Hematopoietic multipotent progenitor cell treated with erythropoietin and hydrocortisone succinate and interleukin-3 and kit ligand, for 4 days (in vitro differentiated cells): ENCODE measurements around the gene PRRT1B.
"Not testable (repeated sequence)": the region's sequence is repeated elsewhere in the genome, so short reads cannot be mapped to it uniquely, and the experiment has no call there.

Source experiments
- DNase-seq: peaks from one replicate; pipeline ENCODE4 v3.0.0-alpha.2; 2015

Gene PRRT1B

DNA sequence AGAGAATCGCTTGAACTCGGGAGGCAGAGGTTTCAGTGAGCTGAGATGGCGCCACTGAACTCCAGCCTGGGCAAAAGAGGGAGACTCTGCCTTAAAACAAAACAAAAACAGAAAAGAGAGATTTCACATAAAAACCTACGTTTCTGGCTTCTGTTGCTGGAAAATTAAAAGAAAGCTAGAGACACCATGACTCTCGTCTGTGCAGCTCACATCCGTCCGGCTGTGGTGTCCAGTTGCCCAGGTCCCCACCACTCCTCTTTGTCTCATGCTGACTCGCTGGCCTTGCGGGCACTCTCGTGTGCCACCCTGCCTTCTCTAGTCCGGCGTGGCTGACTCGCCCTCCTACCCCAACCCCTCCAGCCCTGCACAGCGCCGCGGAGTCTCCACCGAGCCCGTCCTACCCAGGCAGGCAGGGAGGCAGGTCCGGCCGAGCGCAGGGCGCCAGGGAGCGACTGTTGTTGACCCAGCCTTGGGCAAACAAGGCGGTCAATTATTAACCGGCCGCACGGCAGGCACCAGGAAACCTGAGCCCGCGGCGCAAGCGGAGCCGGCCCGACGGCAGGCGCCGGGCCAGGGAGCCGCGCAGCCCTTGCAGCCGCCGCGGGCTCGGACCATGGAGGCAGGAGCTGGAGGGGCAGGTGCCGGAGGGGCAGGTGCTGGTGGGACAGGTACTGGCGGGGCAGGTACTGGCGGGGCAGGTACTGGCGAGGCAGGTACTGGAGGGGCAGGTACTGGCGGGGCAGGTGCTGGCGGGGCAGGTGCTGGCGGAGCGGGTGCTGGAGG lies at the start of gene PRRT1B:
Gene PRRT1B (plus strand): TSS at position 521 of the 783 bp plus-strand sequence. CDS start 93 bp downstream, at position 614.
- DNase-seq: no peak

DNA sequence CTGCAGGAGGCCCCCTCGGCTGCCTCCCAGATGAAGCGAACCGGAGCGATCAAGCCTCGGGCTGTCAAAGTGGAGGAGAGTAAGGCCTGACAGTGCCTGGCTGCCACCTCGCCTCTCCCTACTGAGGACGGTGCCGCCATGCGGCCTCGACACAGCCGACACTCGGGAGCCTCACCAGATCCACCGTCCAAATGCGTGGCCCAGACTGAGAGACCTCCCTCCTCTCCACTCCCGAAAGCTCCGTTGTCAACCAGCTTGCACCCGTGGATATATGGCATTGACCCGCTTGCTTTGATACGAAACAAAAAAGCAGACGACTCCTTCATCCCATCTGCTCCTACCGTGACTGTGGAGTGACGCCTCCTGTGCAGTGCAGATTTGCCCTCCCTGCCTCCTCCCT lies 49.5 kb upstream of the PRRT1B start:
- DNase-seq: no peak

DNA sequence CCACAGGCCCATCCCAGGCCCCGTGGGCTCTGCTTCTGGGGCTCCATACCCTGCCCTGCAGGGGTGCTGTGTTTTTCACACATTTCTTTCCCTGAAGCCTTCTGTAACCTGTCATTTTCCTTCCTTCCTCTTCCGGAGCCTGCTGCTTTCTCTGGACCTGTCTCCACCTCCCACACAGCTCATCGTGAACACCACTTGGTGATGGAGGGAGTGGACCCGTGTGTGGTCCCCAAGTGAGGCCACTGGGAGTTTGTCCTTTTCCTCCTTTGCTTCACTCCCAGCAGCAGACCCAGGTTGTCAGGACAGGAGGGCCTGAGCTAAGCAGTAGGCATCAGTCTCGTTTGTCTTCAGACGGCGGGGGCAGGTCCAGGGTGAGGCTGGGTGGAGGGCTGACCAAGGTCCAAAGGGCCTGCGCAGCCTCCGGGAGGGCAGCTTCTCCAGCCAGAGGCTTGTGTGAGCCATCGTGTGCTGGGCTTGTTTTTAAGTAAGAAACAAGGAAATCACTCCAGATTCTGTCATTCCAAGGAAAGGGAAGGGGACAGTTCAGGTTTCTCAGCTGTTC lies 48.4 kb upstream of the PRRT1B start:
- DNase-seq: no peak

DNA sequence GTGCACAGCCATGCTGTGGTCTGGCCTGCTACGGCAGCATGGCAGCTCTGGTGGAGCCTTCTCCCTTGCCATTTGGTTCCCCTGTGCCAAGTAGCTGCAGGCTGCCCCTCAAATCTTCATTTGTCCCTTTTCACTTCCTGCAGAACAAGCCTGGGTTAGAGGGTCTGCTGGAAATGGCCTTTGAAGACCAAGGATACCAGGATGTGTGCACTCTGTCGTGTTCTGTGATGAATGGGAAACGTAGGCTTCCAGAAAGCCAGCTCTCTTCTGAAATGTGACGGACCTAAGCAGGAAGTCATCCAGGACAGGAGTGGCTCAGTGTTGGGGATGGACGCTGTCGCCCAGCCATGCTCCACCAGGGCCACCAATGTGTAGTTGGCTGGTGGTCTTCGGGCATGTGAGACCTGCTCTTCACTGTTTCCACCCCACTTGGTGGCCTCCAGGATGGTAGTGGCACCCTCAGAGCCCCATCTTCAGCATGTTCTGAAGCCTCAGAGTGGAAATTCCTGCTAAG lies 46.0 kb upstream of the PRRT1B start:
- DNase-seq: no peak

DNA sequence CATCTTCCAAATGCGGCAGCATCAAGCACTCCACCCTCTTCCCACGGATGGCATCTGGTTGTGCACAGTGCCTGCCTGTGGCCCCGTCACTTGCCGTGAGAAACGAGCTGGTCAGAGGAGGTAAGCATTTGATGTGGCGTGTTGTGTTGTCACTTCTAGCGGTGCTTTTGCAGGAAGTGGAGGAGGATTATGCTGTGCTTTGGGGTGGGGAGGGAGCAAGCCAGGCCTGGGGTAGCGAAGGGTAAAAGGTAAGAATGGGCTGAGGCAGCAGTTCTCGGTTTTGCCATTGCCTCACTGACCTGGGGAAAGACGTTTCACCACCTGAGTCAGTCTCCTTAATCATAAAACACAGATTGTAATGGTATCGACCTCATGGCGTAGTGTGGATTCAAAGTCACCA lies 44.9 kb upstream of the PRRT1B start:
- DNase-seq: no peak

DNA sequence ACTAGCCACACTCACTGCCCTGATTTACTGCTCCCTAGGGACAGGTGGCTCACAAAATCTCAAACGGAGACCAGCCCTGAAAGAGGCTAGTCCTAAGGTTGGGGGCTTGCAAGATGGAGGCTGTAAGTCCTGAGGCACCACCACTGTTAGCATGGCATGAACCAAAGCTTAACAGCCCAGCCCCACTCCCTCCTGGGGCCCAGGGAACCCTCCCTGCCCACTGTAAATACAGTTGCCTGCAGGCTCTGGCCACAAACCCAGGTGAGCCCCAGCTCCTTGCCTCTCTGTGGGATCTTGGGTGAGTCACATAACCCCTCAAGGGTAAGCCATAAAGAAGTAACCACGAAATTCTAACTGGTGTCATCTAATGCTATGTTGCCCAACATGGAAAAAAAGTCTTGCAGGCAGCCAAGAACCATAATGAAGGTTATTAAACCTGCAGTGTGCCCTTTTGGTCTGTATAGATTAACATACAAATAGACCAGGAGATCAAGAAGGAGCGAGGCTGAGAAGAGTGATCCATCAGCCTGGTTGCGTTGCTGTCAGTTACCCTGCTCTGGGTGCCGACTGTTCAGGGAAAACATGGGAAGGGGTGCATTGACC lies 44.3 kb upstream of the PRRT1B start:
- peak; percentile 51 for DNase-seq

DNA sequence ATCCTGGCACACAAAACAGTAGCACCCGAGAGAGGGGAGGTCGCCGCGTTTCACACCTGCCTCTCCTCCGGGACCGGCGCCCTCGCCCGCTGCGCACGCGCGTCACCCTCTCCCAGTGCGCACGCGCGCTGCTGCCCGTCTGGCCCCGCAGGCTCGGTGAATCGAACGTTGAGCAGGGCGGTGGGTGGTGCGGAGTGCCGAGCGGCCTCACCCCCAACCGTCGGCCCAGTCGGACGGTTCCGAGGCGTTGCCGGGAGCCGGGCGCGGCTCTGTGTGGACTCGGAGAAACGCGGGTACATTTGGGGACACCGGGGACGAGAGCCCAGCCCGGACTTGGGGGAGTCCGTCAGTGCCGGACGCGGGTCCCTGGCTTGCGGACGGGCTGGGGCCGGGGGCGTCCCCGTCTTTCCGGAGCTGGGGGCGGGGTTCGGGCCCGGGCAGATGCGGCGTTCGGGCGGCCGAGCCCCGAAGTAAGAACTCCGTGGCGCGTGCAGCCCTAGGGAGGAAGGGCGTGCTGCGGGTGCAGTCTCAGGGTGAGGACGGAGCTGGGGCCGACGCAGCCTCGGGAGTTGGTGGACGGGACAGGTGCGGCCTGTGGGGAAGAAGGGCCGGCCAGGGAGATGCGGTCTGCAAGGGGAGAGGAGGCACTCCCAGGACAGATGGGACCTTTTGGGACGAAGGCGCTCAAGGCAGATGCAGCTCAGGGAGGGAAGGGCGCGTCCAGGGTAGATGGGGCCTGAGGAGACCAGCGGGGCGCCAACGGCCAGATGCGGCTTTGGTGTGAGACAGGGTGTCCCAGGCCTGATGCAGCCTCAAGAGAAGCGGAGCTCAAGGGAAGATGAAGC lies 42.3 kb upstream of the PRRT1B start, which contains the start of gene POMT1:
Gene POMT1 (plus strand): TSS at position 138 of the 845 bp plus-strand sequence. CDS start 1,301 bp downstream, outside the sequence.
- peak; percentile 92 for DNase-seq

DNA sequence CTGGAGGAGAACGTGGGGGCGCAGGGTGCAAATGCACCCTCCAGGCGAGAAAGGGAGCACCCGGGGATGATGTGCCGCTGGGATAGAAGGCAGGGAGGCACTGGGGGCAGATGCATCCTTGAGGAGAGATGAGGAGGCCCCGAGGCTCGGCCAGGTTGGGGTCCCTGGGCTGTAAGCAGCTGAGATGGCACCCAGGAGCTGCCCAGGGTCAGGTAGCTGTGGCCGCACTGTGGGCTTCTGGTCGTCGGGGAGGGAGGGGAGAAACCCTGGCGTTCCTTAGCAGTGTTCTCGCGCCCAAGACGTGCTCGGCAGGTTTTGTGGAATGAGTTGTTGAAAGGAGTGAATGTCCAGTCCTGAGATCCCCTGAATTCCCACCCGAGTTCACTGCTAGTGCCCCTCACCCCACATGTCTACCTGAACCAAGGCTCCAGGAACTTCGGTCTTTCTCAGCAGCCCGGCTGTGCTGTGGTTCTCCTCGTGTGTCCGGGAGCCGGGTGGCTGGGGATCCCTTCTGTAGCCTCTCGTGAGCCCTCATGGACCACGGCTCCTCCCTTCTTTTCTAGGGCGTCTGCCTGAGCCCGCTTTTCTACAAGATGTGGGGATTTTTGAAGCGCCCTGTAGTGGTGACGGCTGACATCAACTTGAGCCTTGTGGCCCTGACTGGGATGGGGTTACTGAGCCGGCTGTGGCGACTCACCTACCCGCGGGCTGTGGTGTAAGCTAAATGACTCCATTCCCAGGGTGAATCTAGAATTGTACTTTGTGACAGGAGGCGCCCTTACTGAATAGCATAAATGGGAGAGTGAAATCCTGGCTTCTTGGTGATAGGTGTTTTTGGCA lies 41.5 kb upstream of the PRRT1B start:
- DNase-seq: peak; percentile 64

DNA sequence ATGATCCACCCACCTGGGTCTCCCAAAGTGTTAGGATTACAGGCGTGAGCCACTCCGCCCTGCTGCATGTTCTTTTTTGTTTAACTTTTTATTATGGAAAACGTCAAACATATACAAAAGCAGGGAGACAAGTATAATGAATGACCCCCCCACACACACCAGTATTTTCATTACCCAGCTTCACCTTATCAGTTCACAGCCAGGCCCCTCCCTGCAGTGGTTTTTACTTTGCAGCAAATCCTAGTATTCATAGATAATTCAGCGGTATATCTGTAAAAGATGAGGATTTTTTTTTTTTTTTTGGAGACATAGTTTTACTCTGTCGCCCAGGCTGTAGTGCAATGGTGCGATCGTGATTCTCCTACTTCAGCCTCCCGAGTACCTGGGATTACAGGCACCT lies 40.3 kb upstream of the PRRT1B start:
- peak; percentile 75 for DNase-seq

DNA sequence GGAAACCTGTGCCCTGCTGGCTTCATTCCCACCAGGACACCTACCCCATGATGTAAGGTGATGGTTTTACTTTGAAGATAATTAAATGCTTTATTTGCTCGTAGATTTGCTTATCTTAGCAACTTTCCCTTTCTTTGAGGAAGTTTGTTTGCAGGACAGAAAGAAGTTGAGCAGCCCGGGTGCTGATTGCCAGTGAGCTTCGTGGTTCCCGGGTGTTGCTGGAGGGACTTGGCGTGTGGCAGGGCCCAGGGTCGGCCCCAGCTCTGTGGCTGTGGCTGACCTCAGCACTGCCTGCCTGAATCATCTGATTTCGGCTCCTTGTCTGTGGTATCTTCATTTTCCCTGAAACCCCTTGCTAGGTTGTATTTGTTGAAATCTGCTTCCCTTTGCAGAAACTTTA lies 33.9 kb upstream of the PRRT1B start:
- no peak for DNase-seq

DNA sequence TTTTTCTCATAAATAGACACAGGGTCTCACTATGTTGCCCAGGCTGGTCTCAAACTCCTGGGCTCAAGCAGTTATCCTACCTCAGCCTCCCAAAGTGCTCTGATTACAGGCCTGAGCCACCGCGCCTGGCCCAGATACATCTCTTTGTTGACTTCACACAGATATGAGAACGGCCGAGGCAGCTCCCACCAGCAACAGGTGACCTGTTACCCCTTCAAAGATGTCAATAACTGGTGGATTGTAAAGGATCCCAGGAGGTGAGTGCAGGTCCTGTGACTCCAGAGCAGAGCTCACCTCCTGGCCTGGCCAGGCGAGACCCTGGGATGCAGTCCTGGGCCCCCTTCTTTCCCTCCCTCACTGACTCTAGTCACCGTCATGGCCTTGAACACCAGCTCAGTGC lies 33.4 kb upstream of the PRRT1B start:
- no peak for DNase-seq

DNA sequence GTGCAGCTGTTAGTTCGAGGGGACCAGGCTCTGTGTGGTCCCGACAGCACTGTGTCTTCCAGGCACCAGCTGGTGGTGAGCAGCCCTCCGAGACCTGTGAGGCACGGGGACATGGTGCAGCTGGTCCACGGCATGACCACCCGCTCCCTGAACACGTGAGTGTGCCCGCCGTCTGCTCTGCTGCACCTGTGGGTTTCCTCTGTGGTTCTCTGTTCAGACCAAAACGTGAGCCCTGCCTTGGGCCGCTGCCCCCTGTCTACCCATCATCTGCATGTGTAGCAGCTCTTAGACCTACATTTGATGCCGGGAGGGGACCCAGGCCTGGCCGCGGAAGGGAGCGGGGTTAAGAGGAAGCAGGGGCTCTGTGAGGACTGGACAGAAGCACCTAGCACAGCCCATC lies 32.1 kb upstream of the PRRT1B start:
- no peak for DNase-seq

DNA sequence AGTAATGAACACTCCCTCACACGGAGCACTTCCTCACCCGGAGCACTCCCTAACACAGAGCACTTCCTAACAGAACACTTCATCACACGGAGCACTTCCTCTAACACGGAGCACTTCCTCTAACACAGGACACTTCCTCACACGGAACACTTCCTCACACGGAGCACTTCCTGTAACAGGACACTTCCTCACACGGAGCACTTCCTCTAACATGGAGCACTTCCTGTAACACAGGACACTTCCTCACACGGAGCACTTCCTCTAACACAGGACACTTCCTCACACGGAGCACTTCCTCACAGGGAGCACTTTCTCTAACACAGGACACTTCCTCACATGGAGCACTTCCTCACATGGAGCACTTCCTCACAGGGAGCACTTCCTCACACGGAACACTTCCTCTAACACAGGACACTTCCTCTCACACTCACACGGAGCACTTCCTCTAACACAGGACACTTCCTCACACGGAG lies 29.7 kb upstream of the PRRT1B start:
- DNase-seq: not testable (repeated sequence)

DNA sequence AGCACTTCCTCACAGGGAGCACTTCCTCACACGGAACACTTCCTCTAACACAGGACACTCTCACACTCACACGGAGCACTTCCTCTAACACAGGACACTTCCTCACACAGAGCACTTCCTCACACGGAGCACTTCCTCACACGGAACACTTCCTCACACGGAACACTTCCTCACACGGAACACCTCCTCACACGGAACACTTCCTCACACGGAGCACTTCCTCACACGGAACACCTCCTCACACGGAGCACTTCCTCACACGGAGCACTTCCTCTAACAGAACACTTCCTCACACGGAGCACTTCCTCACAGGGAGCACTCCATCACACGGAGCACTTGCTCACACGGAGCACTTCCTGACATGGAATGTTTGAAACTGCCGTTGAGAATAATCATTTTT lies 29.2 kb upstream of the PRRT1B start:
- no peak for DNase-seq

DNA sequence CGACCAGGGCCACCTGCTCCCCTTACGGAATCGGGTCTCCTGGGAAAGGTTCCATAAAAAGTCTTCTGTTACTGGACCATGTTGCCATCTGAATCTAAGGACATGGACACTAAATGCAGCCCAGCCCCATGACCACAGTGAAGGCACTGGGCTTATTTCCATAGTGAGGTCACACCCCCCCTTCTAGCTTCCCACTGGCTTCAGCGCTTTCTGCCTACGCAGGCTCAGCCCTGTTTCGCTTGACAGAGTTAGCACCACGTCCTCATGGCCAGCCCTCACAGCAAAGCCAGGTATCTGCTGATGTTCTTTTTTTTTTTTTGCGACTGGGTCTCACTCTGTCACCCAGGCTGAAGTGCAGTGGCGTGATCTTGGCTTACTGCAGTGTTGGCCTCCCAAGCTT lies 28.4 kb upstream of the PRRT1B start:
- no peak for DNase-seq

DNA sequence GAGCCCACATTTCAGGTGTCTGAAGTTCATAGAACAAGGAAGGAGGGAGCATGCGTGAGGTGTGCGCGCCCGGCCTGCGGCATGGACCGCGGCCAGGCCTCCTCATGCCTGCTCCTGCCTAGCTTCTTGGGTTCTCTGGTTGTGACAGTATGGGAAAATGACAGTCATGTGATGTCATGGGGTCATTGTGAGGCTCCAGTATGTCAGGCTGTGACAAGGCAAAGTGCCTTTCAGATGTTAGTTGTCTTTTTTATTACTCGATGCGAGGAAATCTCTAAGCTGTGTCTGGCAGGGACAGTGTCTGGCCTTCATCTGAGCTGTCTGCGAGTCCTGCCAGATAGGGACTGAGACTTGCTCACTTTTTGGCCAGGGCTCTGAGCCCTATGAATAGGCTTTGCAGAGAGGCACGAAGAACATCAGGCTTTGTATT lies 27.5 kb upstream of the PRRT1B start:
- no peak for DNase-seq

DNA sequence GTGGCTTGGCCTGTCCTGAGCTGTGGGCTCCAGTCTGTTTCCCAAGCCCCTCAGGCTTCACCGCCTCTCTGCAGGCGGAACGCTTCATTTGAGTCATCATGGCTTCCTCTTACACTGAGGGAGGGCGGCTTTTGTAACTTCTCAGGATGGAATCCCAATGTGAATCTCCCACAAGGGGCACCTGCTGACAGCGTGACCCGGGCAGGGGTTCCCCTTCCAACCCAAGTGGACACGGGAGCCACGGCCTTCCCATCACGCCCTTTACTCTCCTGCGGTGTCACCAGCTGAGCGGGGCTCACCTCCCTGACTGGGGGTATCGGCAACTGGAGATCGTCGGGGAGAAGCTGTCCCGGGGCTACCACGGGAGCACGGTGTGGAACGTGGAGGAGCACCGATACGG lies 26.8 kb upstream of the PRRT1B start:
- DNase-seq: no peak

DNA sequence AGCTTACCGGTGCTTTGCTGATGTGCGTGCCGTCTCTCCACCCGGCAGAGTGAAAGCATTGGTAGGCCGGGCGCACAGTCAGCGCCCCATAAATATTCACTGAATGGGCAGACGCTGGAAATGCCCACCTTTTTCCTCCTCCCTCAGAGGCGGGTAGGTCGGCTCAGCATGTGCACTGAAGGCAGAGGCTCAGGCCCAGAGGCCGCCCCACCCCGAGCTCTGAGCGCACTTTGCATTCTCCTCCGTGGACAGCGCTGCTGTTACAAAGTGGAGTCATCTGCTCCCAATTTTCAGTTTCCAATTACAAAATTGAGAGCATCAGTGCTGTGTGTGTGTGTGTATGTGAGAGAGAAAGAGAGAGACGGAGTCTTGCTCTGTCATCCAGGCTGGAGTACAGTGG lies 24.8 kb upstream of the PRRT1B start:
- no peak for DNase-seq

DNA sequence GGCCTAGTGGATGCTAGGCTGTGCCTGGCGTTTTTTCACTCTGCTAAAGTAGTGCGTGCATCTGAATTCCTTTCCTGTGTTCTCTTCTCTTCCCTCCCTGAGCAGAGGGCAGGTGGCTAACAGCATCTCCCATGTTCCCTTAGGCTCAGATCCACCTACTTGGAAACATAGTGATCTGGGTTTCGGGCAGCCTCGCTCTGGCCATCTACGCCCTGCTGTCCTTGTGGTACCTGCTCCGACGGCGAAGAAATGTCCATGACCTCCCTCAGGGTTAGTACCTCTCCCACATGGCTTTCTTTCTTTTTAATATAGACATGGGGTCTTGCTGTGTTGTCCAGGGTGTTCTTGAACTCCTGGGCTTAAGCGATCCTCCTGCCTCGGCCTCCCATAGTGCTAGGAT lies 24.1 kb upstream of the PRRT1B start:
- no peak for DNase-seq

DNA sequence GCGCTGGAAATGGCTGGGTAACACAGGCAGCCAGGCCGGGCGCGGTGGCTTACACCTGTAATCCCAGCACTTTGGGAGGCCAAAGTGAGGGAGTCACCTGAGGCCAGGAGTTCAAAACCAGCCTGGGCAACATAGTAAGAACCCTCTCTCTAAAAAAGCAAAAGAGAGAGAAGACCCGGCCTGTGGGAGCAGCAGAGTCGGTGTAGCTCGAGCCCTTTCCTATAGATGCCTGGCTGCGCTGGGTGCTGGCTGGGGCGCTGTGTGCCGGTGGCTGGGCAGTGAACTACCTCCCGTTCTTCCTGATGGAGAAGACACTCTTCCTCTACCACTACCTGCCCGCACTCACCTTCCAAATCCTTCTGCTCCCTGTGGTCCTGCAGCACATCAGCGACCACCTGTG lies 23.5 kb upstream of the PRRT1B start:
- no peak for DNase-seq

DNA sequence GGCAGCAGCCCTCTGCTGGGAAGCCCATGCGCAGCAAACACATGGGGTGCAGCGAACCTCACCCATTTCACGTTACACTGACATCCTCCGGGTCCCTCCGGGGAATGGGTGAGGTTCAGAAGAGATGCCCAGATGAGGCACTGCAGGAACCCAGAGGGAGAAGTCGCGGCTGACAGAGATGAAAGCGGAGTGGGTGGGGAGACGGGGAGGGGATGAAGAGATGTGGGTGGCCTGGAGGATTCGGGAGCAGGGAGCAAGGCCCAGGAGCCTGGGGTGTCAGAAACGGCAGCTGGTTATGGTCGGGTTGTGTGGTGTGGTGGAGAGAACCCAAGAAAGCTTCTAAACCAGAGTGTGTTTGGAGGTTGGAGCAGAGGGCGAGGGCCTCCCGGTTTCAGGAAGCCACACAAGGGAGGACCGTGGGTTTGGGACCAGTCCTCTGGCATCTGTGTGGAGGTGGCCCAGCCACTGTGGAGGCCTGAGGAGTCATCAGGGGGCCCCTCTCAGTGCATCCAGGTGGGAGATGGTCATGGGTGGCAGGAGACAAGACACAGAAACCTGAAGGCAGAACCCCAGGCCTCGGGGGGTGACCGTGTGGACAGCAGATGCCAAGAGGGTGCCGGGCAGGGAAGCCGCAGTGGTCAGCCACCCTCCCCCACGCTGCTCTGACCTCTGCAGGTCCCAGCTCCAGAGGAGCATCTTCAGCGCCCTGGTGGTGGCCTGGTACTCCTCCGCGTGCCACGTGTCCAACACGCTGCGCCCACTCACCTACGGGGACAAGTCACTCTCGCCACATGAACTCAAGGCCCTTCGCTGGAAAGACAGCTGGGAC lies 22.9 kb upstream of the PRRT1B start:
- no peak for DNase-seq
